Measurements from ENCODE around the gene TRPV2. TPM values are rescaled to one million over a fixed set of nuclear protein-coding genes. Genes with fewer than 3 reads are reported as not detected.

Gene TRPV2
- total and polyA plus RNA-seq, 2 of the 4 experiments (the other 2 are of a cell fraction): 30.8 to 32.8 TPM

DNA sequence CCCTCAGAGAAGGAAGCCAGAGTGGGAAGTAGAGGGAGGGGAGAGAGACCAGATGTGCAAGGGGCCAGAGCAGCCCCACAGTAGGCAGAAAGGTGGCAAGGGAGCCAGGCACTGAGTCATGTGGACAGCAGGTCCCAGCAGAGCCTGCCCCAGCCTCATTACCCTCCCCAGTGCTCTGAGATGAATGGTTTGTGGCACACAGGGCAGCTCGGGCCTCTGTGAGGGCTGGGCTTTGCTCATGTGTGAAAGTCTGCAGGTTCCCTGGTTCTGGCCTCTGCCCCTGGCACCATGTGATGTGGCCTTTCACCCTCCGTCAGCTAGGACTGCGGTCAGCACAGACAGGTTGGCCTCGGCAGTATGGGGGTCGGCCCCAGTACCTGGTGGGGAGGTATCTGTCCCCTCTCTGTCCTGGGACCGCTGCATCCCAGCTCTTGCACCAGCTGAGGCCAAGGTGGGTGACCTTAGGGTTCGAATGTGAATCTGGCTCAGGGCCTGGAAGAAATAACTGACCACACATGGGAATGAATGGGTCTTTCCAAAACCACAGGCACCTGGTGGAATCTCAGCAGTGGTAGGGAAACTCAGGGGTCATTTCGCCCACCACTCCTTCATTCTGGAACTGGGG, 67.8 kb downstream of the TRPV2 start:
- peaks cover 8% of the 10 kb centered on the region for H3K4me1 ChIP-seq (ENCODE audit: control insufficient read depth, insufficient read depth, low read length)
- TF ChIP-seq CEBPB (IDR thresholded peaks at IDR 0.05; ENCODE audit: low read depth, low read length) (no peak), RFX5 (IDR thresholded peaks at IDR 0.05; ENCODE audit: low read depth, low read length) (no peak), MAFK (IDR thresholded peaks at IDR 0.05; ENCODE audit: low read depth, low read length) (no peak), BHLHE40 (IDR thresholded peaks at IDR 0.05; ENCODE audit: low read depth, low read length) (no peak), POLR2A (IDR thresholded peaks at IDR 0.05; ENCODE audit: low read depth, low read length) (no peak), SMC3 (IDR thresholded peaks at IDR 0.05; ENCODE audit: low read depth, low read length) (no peak), NFE2L2 (IDR thresholded peaks at IDR 0.05; ENCODE audit: low read depth, low read length) (no peak)
- TF ChIP-seq, protein P1, sequence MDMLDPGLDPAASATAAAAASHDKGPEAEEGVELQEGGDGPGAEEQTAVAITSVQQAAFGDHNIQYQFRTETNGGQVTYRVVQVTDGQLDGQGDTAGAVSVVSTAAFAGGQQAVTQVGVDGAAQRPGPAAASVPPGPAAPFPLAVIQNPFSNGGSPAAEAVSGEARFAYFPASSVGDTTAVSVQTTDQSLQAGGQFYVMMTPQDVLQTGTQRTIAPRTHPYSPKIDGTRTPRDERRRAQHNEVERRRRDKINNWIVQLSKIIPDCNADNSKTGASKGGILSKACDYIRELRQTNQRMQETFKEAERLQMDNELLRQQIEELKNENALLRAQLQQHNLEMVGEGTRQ (IDR thresholded peaks at IDR 0.05; ENCODE audit: low read depth, low read length): no peak
- TF ChIP-seq, protein P2, sequence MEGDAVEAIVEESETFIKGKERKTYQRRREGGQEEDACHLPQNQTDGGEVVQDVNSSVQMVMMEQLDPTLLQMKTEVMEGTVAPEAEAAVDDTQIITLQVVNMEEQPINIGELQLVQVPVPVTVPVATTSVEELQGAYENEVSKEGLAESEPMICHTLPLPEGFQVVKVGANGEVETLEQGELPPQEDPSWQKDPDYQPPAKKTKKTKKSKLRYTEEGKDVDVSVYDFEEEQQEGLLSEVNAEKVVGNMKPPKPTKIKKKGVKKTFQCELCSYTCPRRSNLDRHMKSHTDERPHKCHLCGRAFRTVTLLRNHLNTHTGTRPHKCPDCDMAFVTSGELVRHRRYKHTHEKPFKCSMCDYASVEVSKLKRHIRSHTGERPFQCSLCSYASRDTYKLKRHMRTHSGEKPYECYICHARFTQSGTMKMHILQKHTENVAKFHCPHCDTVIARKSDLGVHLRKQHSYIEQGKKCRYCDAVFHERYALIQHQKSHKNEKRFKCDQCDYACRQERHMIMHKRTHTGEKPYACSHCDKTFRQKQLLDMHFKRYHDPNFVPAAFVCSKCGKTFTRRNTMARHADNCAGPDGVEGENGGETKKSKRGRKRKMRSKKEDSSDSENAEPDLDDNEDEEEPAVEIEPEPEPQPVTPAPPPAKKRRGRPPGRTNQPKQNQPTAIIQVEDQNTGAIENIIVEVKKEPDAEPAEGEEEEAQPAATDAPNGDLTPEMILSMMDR (conservative IDR thresholded peaks at IDR 0.05; ENCODE audit: low read depth, low read length): no peak
- TF ChIP-seq, protein P3, sequence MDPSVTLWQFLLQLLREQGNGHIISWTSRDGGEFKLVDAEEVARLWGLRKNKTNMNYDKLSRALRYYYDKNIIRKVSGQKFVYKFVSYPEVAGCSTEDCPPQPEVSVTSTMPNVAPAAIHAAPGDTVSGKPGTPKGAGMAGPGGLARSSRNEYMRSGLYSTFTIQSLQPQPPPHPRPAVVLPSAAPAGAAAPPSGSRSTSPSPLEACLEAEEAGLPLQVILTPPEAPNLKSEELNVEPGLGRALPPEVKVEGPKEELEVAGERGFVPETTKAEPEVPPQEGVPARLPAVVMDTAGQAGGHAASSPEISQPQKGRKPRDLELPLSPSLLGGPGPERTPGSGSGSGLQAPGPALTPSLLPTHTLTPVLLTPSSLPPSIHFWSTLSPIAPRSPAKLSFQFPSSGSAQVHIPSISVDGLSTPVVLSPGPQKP (IDR thresholded peaks at IDR 0.05; ENCODE audit: borderline replicate concordance, low read depth, low read length): no peak
- dilution Hi-C loops (cut with HindIII; ENCODE audit: low sequenced_read_pairs, unreplicated experiment): no loop called here
- no peak overlapping the region for H2BK20ac ChIP-seq (ENCODE audit: low read depth, low read length)
- no peak overlapping the region for H3K4me2 ChIP-seq (ENCODE audit: low read depth, low read length)
- intact Hi-C loops (cut with micrococcal nuclease): no loop called here
- no peak overlapping the region for H4K8ac ChIP-seq (ENCODE audit: low read depth in 2 of 2, low read length in 2 of 2)
- no peak overlapping the region for H3K27ac ChIP-seq (ENCODE audit: insufficient read depth, low read length)
- H3K23ac ChIP-seq (ENCODE audit: low read depth, low read length): no peak overlapping the region
- no peaks in the 10 kb centered on the region for H3K36me3 ChIP-seq (ENCODE audit: control insufficient read depth, insufficient read depth, low read length)
- H3K4me3 ChIP-seq (ENCODE audit: insufficient read depth, low read depth, low read length): no peak overlapping the region
- no peak overlapping the region for H4K5ac ChIP-seq (ENCODE audit: low read depth, low read length)
- H2BK15ac ChIP-seq (ENCODE audit: low read depth, low read length): no peak overlapping the region
- in situ Hi-C loops (cut with MboI; ENCODE audit: low sequenced_read_pairs): no loop called here
- H2BK5ac ChIP-seq (ENCODE audit: low read depth, low read length, poor library complexity, severe bottlenecking): no peak overlapping the region
- H2AFZ ChIP-seq (replicated peaks; ENCODE audit: low read length, poor library complexity): no peak overlapping the region
- no peak overlapping the region for H2AK9ac ChIP-seq (replicated peaks; ENCODE audit: low read depth, low read length, poor library complexity)
- H3K56ac ChIP-seq (ENCODE audit: extremely low read depth, insufficient read depth, low read length): no peak overlapping the region
- ChIA-PET POLR2A (ENCODE audit: unreplicated experiment) (no interaction called here), CTCF (interaction anchor here (0.7 kb wide), 1 partner anchor 174 kb away, joined by 3 read pairs; no protein-coding TSS in a partner anchor)
- no peak overlapping the region for H4K91ac ChIP-seq (ENCODE audit: insufficient read depth, low read depth, low read length)
- H3K79me1 ChIP-seq (ENCODE audit: low read depth in 1 of 2, low read length in 2 of 2): no peaks in the 10 kb centered on the region
- no peaks in the 10 kb centered on the region; the same call in 1 of the 2 replicates for H3K9me1 ChIP-seq (ENCODE audit: insufficient read depth, low read length)
- no peaks in the 10 kb centered on the region for H4K20me1 ChIP-seq (ENCODE audit: insufficient read depth, low read length)
- no peak for ATAC-seq (ENCODE audit: low read depth)
- no peak overlapping the region for H3K4ac ChIP-seq (ENCODE audit: low read depth, low read length)
- H3K18ac ChIP-seq (ENCODE audit: low read depth, low read length): no peak overlapping the region
- H3K27me3 ChIP-seq (ENCODE audit: control insufficient read depth, insufficient read depth, low read length): no peaks in the 10 kb centered on the region
- no peak for DNase-seq
- H2BK120ac ChIP-seq (ENCODE audit: low read depth, low read length): no peak overlapping the region
- H2AK5ac ChIP-seq (ENCODE audit: low read depth, low read length): no peak overlapping the region
- WGBS, 2 experiments (ENCODE audit: extremely low coverage in 2 of 2, insufficient read length in 1 of 2): no CpG with 5 or more reads among the region's 8 CpGs
- no peaks in the 10 kb centered on the region for H3K9me3 ChIP-seq (ENCODE audit: control insufficient read depth, insufficient read depth, low read length)
- H3K9ac ChIP-seq (ENCODE audit: low read depth, low read length): no peak overlapping the region
- no peak overlapping the region for H3K14ac ChIP-seq (replicated peaks; ENCODE audit: low read depth, low read length)
- BruUV-seq (replicated peaks): no TSS peak

All from IMR-90 (cell line).